ENCODE data around the gene MRC1. TPM values are rescaled to one million over a fixed set of nuclear protein-coding genes. Genes with fewer than 3 reads are reported as not detected.

Gene MRC1
- polyA plus RNA-seq (ENCODE audit: insufficient read length in 4 of 4), result 10 to 100 TPM in 3 of 4 donors, 1 to 10 TPM in 1; 8.7 to 23.6 (median 12.5) TPM

DNA sequence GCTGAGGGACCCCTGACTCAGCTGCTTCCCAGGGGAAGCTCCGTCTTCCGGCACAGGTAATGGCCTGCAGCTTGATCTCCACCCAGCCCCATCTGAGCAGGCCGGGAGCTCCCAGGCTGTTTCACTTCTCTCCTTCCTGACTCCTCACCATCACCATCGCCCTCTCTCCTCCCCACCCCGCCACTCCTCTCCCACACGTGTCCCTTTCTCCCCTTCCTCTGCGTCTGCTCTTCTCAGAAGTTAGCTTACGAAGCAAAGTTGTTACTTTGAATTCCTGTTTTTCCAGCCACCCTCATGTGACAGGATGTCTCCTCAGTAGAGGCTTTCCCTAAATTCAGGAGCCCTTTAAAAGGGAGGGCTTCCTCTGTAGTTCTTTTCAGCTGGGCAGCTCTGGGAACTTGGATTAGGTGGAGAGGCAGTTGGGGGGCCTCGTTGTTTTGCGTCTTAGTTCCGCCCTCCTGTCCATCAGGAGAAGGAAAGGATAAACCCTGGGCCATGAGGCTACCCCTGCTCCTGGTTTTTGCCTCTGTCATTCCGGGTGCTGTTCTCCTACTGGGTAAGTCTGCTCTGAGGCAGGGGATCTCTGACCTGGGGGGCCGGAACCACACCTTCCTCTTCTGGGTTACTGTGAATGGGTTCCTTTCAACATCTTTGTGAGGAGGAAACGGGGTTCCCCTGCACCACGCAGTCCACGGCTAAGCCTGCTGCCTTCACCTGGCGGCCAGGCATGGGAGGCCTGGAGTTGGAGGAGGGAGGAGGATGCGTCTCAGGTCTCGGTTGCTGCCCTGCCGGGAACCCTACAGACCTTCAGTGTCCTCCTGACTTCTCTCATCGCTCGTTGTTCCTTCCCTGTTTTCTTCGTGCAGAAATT, at the start of gene MRC1:
Gene MRC1, plus strand, starts transcription at position 378 of the 871 bp plus-strand sequence. Its CDS starts 118 bp downstream, at position 496.
- DNase-seq (ENCODE audit: low read depth in 4 of 4, low spot score in 3 of 4), result no peak

DNA sequence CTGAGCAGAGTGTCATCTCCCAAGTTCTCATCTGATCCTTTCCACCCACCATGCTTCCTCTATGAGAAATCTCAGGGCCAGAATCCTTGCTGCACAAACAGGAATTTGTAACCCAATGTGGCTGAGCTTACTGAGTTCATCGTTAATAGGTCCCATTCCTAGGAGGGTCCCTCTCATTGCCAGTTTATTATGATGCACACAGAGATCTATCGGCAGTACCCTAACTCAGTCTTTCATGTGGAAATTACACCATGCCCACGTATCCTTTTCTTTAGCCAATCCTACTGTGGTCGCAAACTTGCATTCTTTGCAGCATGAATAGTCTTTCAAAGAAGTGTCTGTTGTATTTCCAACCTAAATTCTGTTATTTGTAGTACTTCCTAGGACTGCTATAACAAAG, 45.0 kb upstream of the MRC1 start:
- no peak for DNase-seq (ENCODE audit: low read depth in 4 of 4, low spot score in 3 of 4)

DNA sequence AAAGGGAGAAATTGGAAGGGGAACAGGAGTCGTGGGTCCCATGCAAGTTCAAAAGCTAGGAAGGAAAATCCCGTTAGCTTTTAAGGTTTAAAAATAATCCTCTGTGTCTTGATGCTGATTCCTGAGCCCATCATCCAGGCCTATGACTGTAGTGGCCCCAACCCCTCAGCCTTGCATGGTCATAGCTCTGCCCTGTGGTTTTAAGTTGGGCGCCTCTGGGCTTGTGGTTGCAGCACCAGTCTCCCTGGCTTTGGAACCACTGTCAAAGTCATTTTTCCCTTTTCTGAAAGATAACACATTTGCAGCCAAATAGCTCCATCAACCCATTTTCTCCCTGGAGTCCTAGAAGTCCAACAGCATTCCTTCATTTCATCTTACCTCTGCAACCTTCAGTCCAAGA, 43.5 kb upstream of the MRC1 start:
- DNase-seq (ENCODE audit: low read depth in 4 of 4, low spot score in 3 of 4), result no peak

DNA sequence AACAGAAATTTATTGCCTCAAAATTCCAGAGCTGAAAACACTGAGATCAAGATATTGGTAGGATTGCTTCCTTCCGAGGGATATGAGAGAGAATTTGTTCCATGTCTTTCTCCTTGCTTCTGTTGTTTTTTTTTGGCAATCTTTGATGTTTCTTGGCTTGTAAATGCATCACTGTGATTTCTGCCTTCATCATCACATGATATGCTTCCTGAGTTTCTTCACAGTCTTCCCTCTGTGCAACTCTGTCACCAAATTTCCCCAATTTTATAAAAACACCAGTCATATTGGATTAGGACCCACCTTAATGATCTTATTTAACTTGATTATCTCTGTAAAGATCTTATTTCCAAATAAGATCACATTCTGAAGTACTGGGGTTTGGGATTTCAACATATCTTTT, 42.4 kb upstream of the MRC1 start:
- DNase-seq (ENCODE audit: low read depth in 4 of 4, low spot score in 3 of 4), result no peak

DNA sequence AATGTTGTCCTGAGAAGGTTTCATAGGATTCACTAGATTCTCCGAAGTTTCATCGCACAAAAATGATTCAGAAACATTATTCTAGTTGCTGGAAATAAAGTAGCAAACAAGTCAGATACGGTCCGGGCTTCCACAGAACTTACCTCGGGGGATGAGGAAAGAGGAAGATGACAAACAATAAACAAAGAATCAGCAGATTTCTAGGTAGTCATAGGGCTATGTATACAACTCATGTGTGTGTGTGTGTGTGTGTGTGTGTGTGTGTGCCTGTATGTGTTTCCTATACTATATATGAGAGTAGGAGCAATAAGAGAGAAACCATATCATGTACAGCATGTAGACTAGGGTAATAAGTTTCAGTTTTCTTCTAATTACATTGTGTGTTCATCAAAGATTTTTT, 40.7 kb upstream of the MRC1 start:
- DNase-seq (ENCODE audit: low read depth in 4 of 4, low spot score in 3 of 4), result no peak

DNA sequence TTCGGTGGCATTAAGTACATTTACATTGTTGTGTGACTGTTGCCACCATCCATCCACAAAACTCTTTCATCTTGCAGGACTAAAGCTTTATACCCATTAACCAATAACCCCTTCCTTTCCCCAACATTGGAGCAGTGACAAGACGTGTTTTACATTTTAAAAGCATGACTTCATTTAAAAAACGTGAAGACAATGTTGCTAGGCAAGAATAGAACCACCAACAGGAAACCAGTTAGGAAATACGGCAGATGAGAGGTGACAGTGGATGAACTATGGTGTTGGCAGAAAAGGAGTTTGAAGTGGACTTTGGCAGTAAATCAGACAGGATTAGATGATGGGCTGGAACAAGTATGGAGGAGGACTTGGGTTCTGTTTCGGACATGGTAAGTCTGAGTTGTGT, 40.2 kb upstream of the MRC1 start:
- DNase-seq (ENCODE audit: low read depth in 4 of 4, low spot score in 3 of 4), result no peak

DNA sequence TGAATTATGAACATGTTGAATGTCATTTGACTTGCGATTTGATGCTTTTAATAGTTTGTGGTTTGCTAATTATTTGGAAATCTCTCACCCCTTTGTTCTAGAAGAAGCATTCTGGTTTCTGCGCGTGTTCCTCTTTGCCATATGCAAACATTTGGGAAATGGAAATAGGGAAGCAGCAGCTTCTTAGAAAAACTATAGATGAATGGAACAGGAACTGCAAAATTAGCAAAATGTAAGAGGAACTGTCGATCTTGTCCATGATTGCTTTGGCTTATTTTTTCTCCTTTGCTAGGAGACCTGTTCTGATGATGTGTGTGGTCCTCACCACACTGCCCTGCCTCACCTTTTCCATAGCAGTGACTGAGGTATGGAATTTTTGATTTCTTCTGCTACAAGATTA, 38.1 kb upstream of the MRC1 start:
- DNase-seq (ENCODE audit: low read depth in 4 of 4, low spot score in 3 of 4), result no peak

DNA sequence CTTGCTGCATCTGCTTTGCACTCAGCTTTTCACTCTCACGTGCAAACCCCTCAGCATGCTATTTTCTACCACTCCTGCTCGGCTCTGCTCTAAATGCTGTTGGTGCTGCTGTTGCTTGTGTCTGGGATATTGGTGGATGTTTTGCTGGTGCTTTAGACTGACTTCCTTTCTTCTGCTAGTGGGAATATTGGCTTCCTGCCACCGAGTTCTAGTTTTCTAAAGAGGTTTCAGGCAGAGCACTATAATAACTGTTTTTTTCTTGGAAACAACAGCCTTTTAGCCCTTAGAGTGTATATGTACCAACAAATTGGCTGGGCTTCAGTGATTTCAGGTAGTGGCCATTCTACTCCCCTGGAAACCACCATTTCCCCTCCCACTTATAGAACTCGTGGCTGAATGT, 29.4 kb upstream of the MRC1 start:
- DNase-seq (ENCODE audit: low read depth in 4 of 4, low spot score in 3 of 4), result no peak

DNA sequence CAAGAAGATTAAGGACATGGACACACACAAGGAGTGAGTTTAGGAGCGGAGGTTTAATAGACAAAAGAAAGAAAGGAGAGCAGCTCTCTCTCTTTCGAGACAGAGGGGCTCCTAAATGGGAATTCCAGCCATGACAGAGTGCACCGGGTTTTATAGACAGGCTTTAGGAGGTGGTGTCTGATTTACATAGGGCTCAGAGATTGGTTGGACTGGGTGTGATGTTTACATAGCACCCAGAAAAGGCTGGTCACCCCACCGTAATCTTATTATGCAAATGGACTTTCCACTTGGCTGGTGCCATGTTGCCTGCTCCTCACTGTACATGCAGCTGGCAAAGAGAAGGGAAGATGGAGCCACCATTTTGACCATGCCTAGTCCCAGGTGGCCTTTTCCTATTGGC, 28.4 kb upstream of the MRC1 start:
- DNase-seq (ENCODE audit: low read depth in 4 of 4, low spot score in 3 of 4), result no peak

DNA sequence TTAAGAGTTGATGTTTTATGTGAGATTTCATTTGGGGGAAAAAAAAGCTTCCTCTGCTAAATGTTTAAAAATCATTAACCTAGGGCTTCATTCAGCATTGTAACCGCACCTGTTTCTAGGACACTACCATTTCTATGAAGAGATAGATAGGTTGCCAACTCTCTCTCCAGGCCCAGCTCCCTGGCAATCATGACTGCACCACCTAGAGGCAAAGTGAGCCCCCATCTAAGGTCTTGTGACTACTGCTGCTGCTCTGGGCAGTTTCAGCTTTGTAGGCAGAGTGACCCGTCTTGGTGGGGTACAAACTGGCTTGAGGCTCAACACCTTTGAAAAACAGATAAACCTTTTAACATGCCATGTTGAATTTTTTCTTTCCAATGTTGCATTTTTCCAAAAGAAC, 27.3 kb upstream of the MRC1 start:
- no peak for DNase-seq (ENCODE audit: low read depth in 4 of 4, low spot score in 3 of 4)

DNA sequence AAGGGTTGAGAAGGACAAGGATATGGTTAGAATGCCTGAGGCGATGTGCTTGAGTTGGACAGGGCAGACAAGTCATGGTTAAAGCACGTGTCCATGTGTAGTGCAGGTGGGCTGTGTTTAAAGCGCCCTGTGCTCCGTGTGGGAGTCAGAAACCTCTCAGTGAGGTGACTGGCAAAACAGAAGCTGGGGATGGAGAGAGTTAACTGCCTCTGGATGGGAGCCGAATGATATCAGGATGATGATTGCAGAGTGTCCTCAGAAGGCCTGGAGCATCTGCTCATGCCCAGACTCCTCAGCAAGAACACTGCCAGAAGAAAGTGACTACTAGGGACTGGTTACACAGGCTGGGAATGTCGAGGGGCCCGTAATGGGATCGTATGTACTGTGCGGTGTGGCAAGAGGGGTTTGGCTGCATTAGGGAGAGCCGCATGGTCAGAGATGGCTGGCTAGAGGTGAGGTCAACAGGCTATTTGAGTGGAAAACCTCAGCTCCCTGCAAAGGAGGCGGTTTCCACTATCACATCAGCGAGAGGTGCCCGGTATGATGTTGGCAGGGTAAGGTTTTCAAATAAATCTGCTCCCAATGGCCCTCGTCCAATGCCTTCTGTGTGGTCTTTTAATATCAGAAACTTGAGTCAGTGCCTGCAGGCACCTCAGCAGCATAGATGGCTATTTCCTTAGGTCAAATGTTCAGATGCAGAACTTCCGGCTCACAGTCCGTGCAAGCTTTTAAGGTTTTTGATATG, 26.1 kb upstream of the MRC1 start:
- DNase-seq (ENCODE audit: low read depth in 4 of 4, low spot score in 3 of 4), result no peak

DNA sequence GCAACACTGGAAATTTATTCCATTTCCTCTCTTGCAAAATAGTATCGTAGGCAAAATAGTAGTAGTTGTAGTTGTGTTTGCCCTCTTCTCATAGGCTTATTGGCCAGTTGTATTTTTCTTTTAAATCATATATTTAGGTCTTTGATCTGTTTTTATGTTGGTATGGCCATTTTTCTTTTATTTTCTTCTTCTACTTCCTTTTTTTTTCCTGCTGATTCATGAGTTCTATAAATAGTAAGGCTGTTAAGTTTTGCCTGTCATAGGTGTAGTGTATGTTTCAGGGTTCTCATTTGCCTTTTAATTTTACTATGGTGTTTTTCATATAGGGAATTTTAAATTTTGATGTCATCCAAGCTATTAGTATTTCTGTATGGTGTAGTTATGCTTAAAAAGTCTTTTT, 25.4 kb upstream of the MRC1 start:
- no peak for DNase-seq (ENCODE audit: low read depth in 4 of 4, low spot score in 3 of 4)

DNA sequence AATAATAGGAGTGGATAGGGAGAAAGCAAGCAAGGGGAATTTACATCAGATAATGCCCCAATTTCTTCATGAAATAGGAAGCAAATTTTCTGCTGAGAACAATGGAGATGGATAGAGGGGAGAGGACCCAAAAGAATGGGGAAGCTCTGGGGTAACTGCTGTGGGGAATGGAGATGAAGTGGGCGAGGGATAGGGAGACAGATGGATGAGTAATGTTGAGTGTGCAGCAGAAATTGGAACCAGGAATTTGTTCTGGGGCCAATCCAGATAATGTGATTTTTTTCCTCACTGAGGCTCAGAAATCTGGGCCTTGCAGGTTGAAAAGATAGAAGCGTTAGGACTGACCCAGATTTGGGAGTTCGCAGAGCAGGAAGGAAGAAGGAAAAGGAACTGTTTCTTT, 24.5 kb upstream of the MRC1 start:
- no peak for DNase-seq (ENCODE audit: low read depth in 4 of 4, low spot score in 3 of 4)

DNA sequence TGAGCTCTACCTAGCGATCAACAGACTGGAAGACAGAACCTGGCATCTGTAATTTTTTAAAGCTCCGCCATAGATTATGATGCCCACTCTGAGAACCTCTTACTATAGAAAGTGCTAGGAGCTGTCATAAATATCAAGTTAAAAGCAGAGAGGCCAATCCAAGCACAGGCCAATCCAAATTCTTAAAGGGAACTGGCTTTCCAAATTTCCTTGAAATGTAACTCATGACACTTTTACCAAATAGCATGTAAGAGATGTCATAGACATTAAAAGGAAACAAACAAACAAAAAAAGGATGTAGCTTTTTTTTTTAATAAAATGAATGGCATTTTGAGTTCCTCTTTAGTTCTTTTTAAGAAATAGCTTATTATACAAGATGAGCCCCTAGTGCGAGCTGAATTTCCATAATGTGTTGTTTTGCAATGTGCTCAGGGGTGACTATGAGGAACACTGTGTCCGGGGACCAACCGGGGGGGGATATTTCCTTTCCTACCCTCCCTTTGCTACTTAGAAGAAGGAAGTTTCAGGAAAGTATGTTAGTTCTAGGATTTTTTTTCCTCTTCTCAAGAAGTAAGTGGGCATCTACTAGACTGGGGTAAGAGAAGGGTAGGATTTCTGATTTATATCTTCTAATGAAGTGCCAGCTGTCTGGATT, 23.7 kb upstream of the MRC1 start:
- DNase-seq (ENCODE audit: low read depth in 4 of 4, low spot score in 3 of 4), result no peak

DNA sequence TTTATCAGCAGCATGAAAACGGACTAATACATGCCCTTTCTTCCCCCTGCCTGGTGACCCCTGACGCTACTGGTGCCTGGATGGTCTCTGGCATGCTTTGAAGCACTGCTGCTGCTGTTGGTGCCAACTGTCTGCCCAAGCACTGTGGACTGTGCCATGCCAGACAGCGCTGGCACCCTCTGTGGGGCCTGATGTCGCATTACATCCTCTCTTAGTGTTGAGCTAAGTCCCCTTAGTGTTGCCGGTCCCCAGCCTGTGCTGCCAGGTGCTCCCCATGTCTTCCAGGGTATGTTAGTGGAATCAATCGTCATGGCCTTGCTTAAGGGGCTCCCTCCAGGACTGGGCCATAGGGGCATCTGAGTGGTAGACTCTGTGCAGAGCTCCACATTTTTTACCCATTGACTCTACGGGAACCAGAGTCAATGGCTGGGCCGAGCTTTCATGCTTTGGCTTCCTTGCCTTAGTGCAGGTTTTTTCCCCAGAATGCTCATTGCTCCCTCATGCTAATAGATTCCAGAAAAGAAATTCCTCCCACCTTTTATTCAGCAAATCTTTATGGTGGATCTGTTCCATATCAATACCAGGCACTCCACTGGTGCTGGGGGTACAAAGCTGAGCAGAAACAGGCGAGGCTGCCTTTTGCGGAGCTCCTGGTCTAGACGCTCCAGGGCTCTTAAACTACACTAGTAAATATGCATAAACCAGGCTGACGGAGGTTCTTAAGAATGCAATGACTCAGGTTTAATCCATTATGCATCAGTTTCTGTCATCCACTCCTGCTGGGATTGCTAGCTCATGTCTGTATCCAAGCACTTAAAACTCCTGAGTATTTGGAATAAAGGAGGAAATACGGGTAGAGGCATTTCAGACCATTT, 21.8 kb upstream of the MRC1 start:
- peak in 1 of 4 donors; percentile 29 for DNase-seq (ENCODE audit: low read depth in 4 of 4, low spot score in 3 of 4)

DNA sequence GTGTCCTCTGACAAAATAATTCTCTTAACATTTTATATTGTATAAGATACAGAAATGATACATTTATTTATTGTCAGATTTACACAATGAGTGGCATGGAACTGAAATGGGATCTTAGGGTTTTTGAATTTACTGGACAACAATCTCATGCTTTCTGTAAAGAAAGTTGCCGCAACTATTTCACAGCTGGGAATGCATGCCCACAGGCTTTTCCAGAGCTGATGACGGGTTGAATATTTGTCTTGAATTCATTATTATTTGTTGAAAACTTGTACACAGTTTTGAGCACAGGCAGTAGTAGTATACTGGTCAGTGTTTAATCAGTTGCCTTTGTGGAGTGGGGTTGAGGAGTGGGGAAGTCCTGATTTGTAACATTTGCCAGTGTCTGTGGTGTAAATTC, 20.5 kb upstream of the MRC1 start:
- DNase-seq (ENCODE audit: low read depth in 4 of 4, low spot score in 3 of 4), result no peak

DNA sequence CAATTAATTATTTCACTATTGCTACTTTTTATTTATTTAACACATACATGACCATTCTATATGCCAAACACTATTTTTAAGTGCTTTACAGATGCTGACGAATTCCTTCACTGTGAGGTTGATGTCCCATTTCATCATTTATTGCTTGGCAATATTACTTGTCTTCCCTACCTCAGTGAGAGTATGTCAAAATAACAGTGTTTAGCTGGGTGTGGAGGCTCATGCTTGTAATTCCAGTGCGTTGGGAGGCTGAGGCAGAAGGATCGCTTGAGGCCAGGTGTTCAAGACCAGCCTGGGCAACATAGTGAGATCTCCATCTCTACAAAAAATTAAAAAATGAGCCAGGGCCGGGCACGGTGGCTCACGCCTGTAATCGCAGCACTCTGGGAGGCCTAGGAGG, 19.8 kb upstream of the MRC1 start:
- DNase-seq (ENCODE audit: low read depth in 4 of 4, low spot score in 3 of 4), result no peak

DNA sequence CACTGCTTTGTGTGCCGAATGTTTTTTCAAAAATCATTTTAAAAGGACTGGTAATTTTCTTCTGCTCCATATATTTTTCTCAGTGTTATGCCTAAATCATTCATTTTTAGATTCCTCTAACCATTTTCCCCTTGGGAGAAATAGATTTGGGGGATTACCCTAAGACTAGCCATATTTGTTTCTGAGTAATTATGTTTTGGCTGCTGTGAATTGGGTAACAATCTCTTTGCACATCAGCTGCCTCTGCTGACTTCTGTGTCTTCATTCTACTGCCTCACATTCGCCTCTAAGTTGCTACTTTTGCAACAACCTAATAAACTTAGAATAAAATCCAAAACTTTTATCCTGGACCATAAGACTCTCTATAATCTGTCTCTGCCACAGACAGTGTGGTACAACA, 18.5 kb upstream of the MRC1 start:
- no peak for DNase-seq (ENCODE audit: low read depth in 4 of 4, low spot score in 3 of 4)

DNA sequence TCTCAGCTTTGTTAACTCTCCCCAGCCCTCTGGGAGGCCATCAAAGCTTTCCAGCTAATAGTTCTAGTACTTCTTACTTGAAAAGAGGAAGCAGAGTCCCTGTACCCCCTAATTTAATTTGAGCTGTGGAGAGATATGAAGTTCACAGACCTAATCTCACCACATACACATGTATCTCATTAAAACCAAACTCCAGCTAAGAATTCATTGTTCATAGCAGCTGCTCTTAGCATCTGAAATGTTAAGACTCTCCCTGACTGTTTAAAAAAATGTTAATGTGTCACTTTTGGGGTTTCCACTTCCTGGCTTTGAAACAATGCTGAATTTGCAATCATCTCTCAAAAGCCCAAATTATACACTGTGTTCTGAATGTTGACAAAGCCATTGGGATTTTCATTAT, 16.2 kb upstream of the MRC1 start:
- DNase-seq (ENCODE audit: low read depth in 4 of 4, low spot score in 3 of 4), result no peak

DNA sequence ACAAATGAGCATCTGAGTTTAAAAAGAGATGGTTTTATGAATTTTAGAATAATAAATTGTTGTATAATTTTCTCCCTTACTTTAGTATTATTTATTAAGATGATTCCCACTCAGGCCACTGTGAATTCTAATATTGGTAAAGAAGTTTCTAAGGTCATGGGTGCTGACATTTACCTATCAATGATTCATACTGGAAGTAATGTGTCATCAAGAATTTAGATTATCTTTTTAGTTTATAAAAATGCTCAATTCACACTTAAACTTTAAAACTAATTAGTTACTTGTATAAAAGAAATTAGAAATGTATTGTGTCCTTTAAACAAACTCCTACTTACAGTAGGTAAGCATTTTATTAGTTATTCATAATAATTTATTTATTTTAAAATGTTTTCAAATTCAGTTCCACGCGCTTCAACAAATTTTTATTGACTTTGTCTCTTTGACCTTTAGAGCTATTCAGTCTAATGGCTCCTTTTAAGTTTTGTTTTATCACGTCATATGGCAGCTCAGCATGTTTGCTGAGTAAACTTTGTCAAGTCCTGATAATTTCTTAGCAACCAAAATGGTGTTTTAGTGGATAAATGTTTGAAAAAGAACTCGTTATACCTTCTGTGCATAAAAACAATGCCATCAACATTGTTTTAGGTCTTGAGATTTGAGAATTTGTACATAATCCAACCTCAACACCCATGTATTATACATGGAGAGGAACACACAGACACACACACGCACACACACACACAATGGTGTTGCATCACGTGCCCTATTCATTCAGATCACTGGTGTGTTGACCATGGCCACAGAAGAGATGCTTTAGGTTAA, 15.1 kb upstream of the MRC1 start:
- no peak for DNase-seq (ENCODE audit: low read depth in 4 of 4, low spot score in 3 of 4)

All from left renal pelvis (tissue), 4 donors.